ENCODE data around the gene NCAPG2. TPM values are rescaled to one million over a fixed set of nuclear protein-coding genes. Genes with fewer than 3 reads are reported as not detected.

Gene NCAPG2
- total RNA-seq, 2 donors from 2014 or later, result 0.66 to 8.8 TPM

DNA sequence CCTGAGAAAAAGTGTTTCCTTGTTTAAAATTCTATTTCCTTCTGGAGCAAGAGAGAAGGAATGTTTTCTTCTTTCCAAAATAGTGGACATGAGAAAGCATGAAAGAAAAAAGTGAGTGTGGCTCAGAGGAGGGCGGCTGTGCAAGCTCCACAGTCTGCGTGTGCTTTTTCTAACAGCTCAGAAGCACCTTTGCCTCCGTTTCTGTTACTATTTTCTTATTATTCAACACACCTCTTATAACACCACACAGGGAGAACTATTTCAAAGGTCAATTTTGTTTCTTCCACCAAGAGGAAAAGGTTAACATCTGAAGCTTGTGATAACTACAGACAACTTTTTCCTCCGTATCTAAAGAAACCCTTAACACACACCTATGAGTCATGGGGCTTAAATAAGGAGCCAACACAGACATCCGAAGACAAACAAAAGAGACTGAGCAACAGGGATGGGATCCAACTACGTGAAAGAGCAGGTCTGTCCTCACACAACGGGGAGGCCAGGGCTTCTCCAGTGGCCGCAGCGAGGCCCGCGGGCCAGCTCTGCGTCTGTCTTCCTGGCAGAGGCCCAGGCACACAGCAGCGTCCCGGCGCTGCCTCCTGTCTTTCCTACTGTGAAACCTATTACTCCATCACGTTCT lies 36.2 kb upstream of the NCAPG2 start:
- no peaks in the 10 kb centered on the region for H3K4me1 ChIP-seq
- H3K27me3 ChIP-seq, result no peaks in the 10 kb centered on the region
- H3K4me3 ChIP-seq, result no peak overlapping the region
- DNase-seq (no peak), ATAC-seq (no peak)
- H3K27ac ChIP-seq, result no peak overlapping the region
- intact Hi-C loops (cut with DNase I), result no loop called here
- 88 to 90% methylated on average over 16 of the region's 16 CpGs for WGBS, 2 donors
- H3K9me3 ChIP-seq, result no peaks in the 10 kb centered on the region
- peaks cover 17 to 26% of the 10 kb centered on the region in 2 donors for H3K36me3 ChIP-seq (replicated peaks in 1 of 2; ENCODE audit: insufficient read depth in 1 of 2, low read depth in 2 of 2)
- TF ChIP-seq POLR2A (IDR thresholded peaks at IDR 0.05), result no peak
- TF ChIP-seq, protein P1, sequence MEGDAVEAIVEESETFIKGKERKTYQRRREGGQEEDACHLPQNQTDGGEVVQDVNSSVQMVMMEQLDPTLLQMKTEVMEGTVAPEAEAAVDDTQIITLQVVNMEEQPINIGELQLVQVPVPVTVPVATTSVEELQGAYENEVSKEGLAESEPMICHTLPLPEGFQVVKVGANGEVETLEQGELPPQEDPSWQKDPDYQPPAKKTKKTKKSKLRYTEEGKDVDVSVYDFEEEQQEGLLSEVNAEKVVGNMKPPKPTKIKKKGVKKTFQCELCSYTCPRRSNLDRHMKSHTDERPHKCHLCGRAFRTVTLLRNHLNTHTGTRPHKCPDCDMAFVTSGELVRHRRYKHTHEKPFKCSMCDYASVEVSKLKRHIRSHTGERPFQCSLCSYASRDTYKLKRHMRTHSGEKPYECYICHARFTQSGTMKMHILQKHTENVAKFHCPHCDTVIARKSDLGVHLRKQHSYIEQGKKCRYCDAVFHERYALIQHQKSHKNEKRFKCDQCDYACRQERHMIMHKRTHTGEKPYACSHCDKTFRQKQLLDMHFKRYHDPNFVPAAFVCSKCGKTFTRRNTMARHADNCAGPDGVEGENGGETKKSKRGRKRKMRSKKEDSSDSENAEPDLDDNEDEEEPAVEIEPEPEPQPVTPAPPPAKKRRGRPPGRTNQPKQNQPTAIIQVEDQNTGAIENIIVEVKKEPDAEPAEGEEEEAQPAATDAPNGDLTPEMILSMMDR (IDR thresholded peaks at IDR 0.05), result no peak

DNA sequence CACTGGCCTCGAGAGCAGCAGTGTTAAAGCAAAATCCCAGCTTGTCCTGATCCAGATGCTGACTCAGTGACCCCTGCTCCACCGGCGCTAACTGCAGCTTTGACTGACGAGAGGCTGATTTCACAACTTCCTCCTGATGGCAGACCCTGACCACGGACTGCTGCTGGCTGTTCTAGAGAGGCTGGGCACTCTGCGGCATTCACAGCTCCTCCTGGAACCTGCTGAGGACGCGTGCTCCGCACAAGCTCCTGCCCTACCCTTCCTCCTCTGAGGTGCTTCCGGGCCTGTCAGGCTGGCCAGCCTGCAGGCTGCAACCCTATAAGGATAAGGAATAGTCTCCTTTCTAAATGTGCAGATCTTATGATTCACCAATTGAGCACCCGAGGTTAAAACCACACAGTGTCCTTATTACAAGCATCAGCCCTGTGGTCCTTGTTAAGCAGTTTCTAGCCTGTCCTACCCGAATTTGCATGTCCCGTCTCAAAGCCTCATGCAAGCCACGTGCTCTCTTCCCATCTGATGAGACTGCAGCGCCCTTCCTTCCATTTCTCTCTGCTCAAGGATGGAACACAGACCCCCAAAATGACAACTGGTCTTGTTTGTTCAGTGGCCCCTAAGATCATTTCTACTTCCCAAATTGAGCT lies 35.5 kb upstream of the NCAPG2 start:
- Histone ChIP-seq H3K27ac (no peak overlapping the region), H3K4me3 (no peak overlapping the region), H3K9me3 (no peaks in the 10 kb centered on the region), H3K36me3 (replicated peaks in 1 of 2; ENCODE audit: insufficient read depth in 1 of 2, low read depth in 2 of 2) (peaks cover 17 to 30% of the 10 kb centered on the region in 2 donors), H3K27me3 (no peaks in the 10 kb centered on the region), H3K4me1 (no peaks in the 10 kb centered on the region)
- DNase-seq (peak in 1 of 4 donors; percentile 52), ATAC-seq (no peak)
- WGBS, 2 donors, result 63 to 87% methylated on average over 12 to 15 of the region's 15 CpGs
- TF ChIP-seq, protein P1 (IDR thresholded peaks at IDR 0.05), result no peak
- TF ChIP-seq POLR2A (IDR thresholded peaks at IDR 0.05), result no peak
- intact Hi-C loops (cut with DNase I), result no loop called here

DNA sequence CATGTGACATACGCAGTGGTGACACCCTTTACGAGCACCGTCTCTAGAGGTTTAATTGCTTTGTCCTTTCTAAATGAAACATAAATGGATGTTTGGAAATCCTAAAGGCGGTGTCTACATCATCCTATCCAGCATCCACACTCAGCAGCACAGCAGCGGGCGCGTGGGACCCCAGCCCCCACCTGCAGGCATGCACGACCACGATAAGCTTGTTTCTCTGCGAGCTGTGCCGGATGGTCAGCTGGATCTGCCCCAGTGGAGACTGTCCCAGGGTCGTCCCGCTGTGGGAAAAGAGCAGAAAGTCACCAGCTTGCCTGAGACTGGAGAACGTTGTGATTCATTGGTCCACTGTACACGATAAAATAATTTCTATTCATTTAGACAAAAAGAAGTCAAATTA lies 34.2 kb upstream of the NCAPG2 start:
- 92 to 93% methylated on average over 15 of the region's 15 CpGs for WGBS, 2 donors
- Histone ChIP-seq H3K27ac (no peak overlapping the region), H3K36me3 (replicated peaks in 1 of 2; ENCODE audit: insufficient read depth in 1 of 2, low read depth in 2 of 2) (peaks cover 17 to 39% of the 10 kb centered on the region in 2 donors), H3K4me1 (no peaks in the 10 kb centered on the region), H3K4me3 (no peak overlapping the region), H3K27me3 (no peaks in the 10 kb centered on the region), H3K9me3 (no peaks in the 10 kb centered on the region)
- ATAC-seq (no peak), DNase-seq (no peak)
- no peak for TF ChIP-seq POLR2A (IDR thresholded peaks at IDR 0.05)
- TF ChIP-seq, protein P1 (IDR thresholded peaks at IDR 0.05), result no peak
- intact Hi-C loops (cut with DNase I), result no loop called here

DNA sequence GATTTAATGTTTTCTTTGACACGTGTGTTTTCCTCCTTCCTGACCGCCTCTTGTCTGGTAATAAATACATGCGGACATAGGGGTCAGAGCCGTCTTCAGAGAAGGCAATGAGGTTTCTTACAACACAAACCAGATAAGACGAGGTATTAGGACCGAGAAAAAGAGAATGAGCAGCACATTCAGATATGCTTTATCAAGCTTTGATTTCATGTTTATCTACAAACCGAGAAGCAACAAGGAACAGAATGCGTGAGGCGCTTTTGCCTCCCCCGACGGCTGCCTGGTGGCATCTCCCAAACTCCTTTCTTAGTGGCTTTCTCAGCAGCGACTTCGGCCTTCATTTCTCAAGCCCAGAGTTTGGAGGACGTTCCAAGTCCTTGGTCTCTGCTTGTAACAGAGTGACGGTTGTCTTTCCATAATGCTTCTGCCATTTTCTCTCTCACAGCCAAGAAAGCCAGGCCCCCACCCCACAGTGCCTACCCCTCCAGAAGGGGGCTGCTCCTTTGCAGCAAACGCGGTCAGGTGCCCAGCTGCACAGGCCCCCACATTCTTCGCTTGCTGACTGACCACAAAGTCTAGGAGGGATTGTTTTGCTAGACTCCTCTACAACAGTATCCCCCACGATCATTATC lies 32.6 kb upstream of the NCAPG2 start:
- intact Hi-C loops (cut with DNase I), result no loop called here

More for the DNA sequence above, 32.6 kb upstream of the NCAPG2 start:
- Histone ChIP-seq H3K9me3 (no peaks in the 10 kb centered on the region), H3K36me3 (replicated peaks in 1 of 2; ENCODE audit: insufficient read depth in 1 of 2, low read depth in 2 of 2) (peaks cover 17 to 37% of the 10 kb centered on the region in 2 donors), H3K4me1 (no peaks in the 10 kb centered on the region), H3K27ac (no peak overlapping the region), H3K4me3 (no peak overlapping the region), H3K27me3 (no peaks in the 10 kb centered on the region)
- no peak for DNase-seq
- TF ChIP-seq, protein P1 (IDR thresholded peaks at IDR 0.05), result no peak
- no peak for TF ChIP-seq POLR2A (IDR thresholded peaks at IDR 0.05)
- 87 to 88% methylated on average over 19 of the region's 19 CpGs for WGBS, 2 donors
- no peak for ATAC-seq

All from body of pancreas (tissue), 4 donors.